GM19395 (cell line): Measurements from ENCODE around the gene ECM2.
"Not testable (repeated sequence)": the region's sequence is repeated elsewhere in the genome, so short reads cannot be mapped to it uniquely, and the experiment has no call there.

Experiments
- ATAC-seq: cut with Tn5 transposase; IDR thresholded peaks from one replicate; pipeline ENCODE4 v1.9.1; 2021; ENCODE audit warnings: mild to moderate bottlenecking, moderate library complexity; ENCODE audit not compliant: unreplicated experiment

The ECM2 gene

DNA sequence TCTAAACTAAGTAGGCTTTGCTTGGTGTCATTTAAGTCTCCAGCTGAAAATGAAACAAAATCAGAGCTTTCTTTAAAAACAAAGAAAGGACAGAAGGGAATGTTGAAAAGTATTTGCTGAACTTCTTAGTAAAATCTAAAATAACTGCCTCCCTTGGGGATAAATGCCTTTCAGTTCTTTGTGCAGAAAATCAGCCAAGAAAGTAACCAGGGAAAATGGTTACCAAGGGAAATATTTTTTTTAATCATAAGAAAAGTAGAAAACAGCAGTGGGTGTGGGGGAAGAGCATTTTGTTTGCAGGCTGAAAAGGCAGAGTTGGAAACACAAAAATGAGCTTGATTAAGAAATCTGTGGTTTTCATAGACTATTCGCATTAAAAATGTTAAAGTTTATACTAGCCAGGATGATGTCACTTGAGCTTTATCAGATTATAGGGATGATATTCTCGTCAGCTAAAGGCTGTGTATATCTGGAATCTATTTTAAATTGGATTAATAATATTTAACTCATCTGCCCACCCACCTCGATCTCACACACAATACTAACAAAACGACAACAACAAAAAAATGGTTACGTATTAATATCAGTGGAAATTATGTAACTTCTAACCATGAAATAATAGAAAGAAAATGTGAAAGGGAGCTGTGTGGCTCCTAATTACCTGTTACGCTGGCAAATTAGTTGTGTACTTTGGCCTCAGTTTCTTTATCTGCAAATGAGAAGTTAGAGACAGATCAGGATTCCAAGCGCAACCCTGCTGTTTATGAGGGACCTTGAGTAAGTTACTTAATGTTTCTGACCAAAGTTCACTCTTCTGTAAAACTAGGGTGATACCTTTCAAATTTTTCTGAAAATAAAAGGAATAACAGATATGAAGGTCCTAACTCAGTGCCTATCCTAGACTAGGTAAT, at the start of gene ECM2:
Gene ECM2, minus strand, starts transcription at position 51 of the 911 bp plus-strand sequence. CDS start 13,124 bp downstream, outside the sequence.
- no peak for ATAC-seq

GRCh38 chr9:92576175-92576574, 40.4 kb upstream of the ECM2 start:
- no peak for ATAC-seq

- not testable (repeated sequence) for ATAC-seq
Measured at GRCh38 chr9:92573612-92574011, 37.8 kb upstream of the ECM2 start.

DNA sequence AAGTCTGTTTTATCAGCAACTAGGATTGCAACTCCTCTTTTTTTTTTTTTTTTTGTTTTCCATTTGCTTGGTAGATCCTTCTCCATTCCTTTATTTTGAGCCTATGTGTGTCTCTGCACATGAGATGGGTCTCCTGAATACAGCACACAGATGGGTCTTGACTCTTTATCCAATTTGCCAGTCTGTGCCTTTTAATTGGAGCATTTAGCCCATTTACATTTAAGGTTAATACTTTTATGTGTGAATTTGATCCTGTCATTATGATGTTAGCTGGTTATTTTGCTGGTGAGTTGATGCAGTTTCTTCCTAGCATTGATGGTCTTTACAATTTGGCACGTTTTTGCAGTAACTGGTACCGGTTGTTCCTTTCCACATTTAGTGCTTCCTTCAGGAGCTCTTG, 36.1 kb upstream of the ECM2 start:
- ATAC-seq, result not testable (repeated sequence)

DNA sequence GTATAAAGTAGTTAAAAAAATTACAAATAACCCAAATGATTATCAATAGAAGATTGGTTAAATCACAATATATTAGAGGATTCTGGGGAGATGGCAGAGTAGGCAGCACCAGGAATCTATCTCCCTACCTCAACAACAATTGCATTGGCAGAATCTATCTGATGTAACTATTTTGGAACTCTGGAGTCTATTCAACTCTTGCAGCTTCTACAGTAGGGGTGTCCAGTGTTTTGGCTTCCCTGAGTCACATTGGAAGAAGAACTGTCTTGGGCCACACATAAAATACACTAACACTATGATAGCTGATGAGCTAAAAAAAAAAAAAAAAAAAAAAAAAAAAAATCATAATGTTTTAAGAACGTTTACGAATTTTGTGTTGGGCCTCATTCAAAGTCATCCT, 29.2 kb upstream of the ECM2 start:
- ATAC-seq, result no peak

- ATAC-seq, result no peak
Measured at GRCh38 chr9:92564504-92564903, 28.7 kb upstream of the ECM2 start.

DNA sequence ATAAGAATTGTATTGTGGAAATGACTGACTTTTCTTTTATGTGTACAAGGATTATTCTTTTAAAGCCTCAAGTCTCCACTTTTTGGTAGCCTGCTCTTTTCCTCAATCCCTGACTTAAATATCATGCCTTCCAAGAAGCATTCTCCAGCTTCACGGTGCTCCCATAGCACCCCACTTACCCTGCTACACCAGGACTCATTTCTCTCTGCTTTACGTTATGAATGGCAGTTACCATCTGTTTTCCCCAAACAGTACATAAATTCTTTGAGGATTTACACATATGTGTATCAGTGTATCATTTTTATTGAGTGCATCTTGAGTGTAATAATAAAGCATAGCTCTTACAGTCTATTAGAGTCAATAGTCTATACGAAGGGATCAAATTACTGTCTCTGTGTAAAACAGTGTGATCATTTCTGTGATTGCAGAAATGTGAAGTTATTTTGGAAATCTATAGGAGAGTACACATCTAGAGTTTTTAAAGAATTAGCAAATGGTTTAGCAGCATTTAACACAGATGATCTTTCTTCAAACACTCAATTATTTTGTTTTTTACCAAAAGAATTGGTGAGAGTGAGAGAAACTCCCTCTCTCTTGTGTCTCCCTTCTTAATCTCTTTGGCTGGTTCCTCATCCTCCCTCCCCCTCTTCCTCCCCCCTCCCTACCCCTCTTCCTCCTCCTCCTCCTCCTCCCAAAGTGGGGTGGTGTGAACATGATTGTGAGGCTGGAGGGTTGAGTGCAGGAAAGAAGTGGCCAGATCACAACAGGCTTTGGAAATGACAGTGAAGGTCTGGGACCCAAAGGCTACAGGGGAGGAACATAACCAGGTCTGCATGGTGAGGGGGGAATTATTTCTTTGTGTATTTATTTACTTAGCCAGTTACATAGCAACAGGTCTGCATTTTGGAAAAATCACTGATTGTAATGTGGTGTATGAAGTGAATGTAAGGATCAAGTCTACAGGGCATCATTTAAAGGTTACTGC, 27.6 kb upstream of the ECM2 start:
- ATAC-seq, result no peak

DNA sequence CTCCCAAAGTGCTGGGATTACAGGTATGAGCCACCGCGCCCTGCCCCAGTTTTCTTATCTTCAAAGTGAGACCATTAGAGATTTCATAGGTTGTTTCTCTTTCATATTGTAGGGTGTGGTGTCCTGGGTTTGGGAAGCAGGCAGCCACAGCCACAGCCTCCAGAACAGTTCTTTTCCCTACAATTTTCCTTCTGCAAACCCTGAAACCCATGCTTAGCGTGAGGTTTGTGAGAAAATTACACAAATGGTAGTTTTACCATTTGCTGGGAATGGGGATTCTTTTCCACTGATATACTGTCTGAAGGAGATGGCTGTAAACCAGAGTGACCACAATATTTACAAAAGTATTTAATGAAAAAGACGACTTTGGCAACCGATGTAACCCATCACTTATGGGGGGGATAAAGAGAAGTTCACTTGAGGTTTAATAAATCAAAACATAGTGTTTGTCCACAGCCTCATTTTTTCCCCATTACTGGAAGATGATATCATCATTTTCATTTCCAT, 26.7 kb upstream of the ECM2 start:
- ATAC-seq, result no peak

GRCh38 chr9:92561374-92562330, 25.9 kb upstream of the ECM2 start:
- ATAC-seq, result no peak

GRCh38 chr9:92558612-92559374, 23.0 kb upstream of the ECM2 start:
- ATAC-seq, result no peak

- ATAC-seq, result no peak
Measured at GRCh38 chr9:92550765-92551164, 15.0 kb upstream of the ECM2 start.

DNA sequence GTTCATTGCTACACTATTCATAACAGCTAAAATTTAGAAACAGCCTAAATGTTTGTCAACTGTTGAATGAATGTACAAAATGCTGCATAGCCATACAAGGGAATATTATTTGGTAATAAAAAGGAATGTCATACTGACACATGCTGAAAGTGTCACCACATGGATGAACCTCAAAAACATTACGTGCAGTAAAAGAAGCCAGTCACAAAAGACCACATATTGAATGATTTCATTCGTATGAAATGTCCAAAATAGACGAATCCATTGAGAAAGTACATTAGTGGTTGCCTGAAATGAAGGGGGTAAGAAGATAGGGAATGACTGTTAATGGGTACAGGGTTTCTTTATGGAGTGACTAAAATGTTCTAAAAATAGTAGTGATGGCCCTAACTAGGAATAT, 11.6 kb upstream of the ECM2 start:
- no peak for ATAC-seq

GRCh38 chr9:92545002-92545510, 9.3 kb upstream of the ECM2 start:
- no peak for ATAC-seq

- no peak for ATAC-seq
Measured at GRCh38 chr9:92543972-92544371, 8.2 kb upstream of the ECM2 start.

GRCh38 chr9:92538541-92538940, 2.8 kb upstream of the ECM2 start:
- ATAC-seq, result no peak

DNA sequence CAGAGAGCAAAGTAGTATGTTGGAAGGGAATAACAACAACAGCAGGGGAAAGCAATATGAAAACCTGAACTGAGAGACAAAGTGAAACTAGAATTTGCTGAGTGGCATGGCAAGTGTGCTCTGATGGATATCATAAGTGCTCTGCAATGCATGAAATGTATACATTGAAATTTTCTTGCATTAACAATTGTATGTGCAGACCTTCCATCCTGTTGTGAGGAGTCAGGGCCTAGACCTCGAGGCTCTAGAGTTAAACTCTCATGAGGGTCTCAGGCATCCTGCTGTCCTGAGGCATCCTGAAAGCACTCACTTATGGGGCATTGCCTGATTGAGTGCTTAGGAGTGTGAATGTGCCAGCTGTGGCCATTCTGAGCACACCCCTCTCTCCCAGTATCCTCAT, 1.1 kb downstream of the ECM2 start:
- no peak for ATAC-seq

DNA sequence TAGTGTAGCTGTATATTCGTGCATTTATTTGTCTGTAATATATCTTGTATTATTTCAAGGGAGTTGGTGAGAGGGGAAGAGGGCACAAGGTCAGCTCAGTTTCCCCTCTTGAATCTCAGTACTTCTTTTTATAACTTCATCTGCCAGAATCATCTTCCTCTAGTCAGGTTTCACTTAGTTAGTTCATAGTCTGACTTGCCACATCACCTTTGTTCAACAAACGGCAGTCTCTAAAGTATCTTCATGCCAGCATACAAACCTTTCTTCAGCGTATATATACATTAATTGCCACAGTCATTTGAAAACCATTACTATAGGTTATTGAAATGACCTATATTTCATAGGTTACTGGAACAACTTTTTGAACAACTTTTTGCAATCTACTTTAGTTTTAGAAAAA, 1.6 kb downstream of the ECM2 start:
- ATAC-seq, result no peak

DNA sequence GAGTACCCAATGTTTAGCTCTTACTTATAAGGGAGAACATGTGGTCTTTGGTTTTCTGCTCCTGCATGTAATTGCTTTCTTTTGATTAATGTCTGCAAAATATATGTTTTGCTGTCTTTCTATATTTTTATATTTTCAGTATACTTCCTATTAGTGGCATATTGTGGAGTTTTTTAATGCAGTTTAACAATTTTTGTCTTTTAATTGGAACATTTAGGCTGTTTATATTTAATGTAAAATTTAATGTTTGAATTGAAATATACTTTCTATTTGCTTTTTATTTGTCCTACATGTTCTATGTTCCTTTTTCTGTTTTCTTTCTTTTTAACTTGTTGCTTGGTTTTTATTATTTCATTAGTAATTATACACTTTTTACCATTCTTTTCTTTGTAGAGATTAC, 4.9 kb downstream of the ECM2 start:
- ATAC-seq, result no peak

GRCh38 chr9:92529124-92529523, 6.7 kb downstream of the ECM2 start:
- ATAC-seq, result no peak
